ENCODE data around the gene ANKLE2. TPM values are rescaled to one million over a fixed set of nuclear protein-coding genes. Genes with fewer than 3 reads are reported as not detected.
"Not testable (repeated sequence)": the region's sequence is repeated elsewhere in the genome, so short reads cannot be mapped to it uniquely, and the experiment has no call there.

Gene ANKLE2
- polyA plus RNA-seq, 6 donors from 2014 or later: 17.4 to 41.3 (median 27.8) TPM

DNA sequence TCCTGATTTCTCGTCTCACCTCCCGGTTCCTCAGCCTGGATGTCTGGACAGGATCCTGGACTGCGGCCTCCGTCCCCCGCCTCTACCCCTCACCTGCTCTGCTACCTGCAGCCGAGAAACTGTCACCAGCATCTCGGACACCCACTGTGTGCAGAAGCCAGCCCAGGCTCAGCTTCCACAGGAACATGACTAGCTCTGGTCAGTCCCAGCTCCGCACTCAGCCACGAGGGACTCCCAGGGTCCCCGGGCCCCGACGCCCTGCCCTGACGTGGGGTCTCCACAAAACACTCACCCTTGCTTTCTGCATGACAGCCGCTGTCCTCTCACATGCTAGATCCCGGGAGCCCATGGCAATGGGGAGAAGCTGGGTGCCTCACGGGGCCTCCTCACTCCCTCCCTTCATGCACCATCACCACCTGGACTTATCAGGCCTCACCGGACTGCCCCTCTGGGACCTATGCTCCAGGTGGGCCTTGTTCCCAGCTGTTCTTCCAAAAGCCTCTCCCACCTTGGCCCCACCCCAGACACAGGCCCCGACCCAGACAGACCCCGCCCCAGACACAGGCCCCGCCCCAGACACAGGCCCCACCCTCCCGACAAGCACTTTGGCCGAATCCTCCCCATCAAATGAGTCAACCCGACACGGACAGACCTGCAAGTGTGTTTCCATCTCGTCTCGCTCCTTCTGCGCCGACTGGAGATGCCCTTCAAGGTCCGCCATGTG, 26.9 kb upstream of the ANKLE2 start:
- ATAC-seq (ENCODE audit: low read depth in 2 of 2): no peak
- DNase-seq: no peak
- Mint-ChIP-seq H3K4me1 (peaks cover 0 to 20% (median 7%) of the 10 kb centered on the region in 3 donors), H3K36me3 (peaks cover 0 to 24% of the 10 kb centered on the region in 2 donors), H3K4me3 (peak overlapping the region in 1 of 8 donors; percentile 25), H3K9me3 (no peaks in the 10 kb centered on the region), H3K27me3 (no peaks in the 10 kb centered on the region), H3K27ac (peak overlapping the region in 3 of 6 donors; percentile 34 to 74 (median 43))

DNA sequence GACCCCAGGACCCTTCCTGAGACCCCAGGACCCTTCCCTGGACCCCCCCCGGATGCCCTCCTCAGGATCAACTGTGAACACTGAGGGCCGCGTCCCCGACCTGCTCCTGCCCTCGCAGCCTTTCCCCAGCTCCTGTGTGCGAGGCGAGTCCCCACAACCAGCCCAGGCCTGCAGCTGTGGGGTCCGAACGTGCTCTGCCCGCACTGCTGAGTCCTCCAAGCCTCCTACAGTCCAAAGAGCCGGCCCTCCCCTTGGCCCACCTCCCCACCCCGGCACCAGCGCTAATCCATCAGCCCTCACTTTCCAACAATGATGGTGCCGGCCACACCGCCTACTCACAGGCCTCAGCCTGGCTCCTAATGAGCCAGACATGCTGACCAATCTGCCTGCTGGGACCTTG, 26.2 kb upstream of the ANKLE2 start:
- peaks cover 0 to 20% (median 7%) of the 10 kb centered on the region in 3 donors for H3K4me1 Mint-ChIP-seq
- no peak overlapping the region for H3K4me3 Mint-ChIP-seq
- H3K27ac Mint-ChIP-seq: peak overlapping the region in 2 of 6 donors; percentile 7 to 34
- H3K9me3 Mint-ChIP-seq: no peaks in the 10 kb centered on the region
- DNase-seq (no peak), ATAC-seq (ENCODE audit: low read depth in 2 of 2) (no peak)
- peaks cover 0 to 24% of the 10 kb centered on the region in 2 donors for H3K36me3 Mint-ChIP-seq
- no peaks in the 10 kb centered on the region for H3K27me3 Mint-ChIP-seq

DNA sequence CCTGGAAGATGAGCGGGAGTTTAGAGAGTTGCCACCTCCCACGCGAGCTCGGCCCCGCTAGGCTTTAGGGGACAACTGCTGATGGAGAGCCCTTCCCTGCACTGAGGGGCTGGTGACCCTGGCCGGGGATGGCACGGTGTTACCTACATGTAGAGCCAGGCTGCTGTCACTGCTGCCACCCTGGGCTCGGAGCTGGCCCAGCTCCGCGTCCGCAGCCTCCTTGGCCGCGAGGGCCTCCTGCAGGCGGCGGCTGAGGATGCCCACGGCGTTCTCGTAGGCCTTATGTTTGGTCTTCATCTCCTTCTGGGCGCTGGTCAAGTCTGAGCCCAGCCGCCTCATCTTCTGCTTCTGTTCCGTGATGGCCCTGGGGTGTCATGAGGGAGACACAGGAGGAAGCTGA, 24.6 kb upstream of the ANKLE2 start:
- no peak for DNase-seq
- H3K4me1 Mint-ChIP-seq: peaks cover 0 to 16% (median 7%) of the 10 kb centered on the region in 3 donors
- H3K9me3 Mint-ChIP-seq: no peaks in the 10 kb centered on the region
- peaks cover 0 to 24% of the 10 kb centered on the region in 2 donors for H3K36me3 Mint-ChIP-seq
- no peak overlapping the region for H3K27ac Mint-ChIP-seq
- H3K27me3 Mint-ChIP-seq: no peaks in the 10 kb centered on the region
- ATAC-seq (ENCODE audit: low read depth in 2 of 2): no peak
- no peak overlapping the region for H3K4me3 Mint-ChIP-seq

DNA sequence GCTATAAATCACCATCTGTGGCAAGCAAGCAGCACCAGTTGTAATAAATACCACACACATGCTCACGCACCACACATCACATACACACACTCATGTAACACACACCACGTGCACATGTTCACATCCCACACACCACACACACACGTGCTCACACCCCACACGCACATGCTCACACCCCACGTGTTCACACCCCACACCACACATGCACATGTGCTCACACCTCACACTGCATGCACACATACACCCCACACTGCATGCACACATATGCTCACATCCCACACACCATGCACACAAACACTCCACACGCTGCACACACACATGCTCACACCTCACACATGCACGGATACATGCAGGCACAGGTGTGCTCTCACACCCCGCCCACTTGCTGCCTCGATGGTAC, 22.9 kb upstream of the ANKLE2 start:
- H3K27me3 Mint-ChIP-seq: no peaks in the 10 kb centered on the region

DNA sequence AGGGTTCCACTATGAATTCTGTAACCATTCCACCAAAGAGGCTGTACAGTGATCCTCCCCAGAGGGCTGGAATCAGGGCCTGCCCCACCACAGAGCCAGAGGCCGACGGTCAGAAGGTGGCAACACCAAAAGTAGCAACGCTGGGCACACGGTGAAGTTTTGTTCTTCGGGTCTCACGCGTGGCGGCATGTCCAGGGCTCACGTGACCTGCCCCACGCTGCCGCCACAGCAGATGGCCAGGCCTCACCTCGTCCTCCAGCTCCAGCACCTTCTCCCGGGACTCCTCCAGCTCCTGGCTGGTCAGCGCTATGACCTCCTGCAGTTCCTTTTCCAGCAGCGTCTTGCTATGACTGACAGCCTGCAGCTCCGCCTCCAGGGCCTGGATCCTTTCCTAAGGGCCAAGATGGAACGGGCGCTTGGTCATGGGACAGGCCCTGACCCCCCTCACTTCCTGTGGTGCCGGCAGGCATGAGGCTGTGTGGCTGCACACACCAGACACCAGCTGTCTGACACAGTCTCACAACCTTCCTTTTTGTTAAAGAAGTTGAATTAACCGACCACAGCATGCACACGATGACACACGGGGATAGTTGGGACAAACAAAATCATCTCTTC, 22.4 kb upstream of the ANKLE2 start:
- H3K36me3 Mint-ChIP-seq: peaks cover 0 to 37% of the 10 kb centered on the region in 2 donors
- no peaks in the 10 kb centered on the region for H3K27me3 Mint-ChIP-seq
- H3K4me1 Mint-ChIP-seq: peaks cover 2 to 13% (median 9%) of the 10 kb centered on the region in 3 donors
- peak overlapping the region in 3 of 6 donors; percentile 15 to 58 (median 54) for H3K27ac Mint-ChIP-seq
- H3K9me3 Mint-ChIP-seq: no peaks in the 10 kb centered on the region
- ATAC-seq (ENCODE audit: low read depth in 2 of 2) (no peak), DNase-seq (no peak)
- no peak overlapping the region for H3K4me3 Mint-ChIP-seq

More for the DNA sequence above, 22.9 kb upstream of the ANKLE2 start:
- DNase-seq (no peak), ATAC-seq (ENCODE audit: low read depth in 2 of 2) (no peak)
- Mint-ChIP-seq H3K4me3 (no peak overlapping the region), H3K36me3 (peaks cover 0 to 36% of the 10 kb centered on the region in 2 donors), H3K27ac (peak overlapping the region in 2 of 6 donors; percentile 58 to 67), H3K9me3 (no peaks in the 10 kb centered on the region), H3K4me1 (peaks cover 2 to 15% (median 9%) of the 10 kb centered on the region in 3 donors)

DNA sequence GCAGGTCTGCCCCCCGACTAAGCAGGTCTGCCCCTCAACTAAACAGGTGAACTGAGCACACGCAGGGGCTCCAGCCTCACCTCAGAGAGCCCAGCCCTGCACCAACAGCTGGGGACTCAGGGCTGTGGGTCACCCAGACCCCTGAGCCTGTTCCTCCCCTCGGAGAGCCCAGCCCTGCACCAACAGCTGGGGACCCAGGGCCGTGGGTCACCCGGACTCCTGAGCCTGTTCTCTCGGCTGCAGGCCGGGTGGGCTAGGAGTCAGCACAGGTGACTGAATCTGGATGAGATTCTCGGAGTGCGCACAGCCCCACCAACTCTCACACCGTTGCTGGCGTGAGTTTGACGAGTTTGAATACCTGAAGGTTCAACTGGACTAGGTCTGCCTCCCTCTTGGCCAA, 20.3 kb upstream of the ANKLE2 start:
- Mint-ChIP-seq H3K4me1 (peaks cover 0 to 3% (median 2%) of the 10 kb centered on the region in 3 donors), H3K27ac (peak overlapping the region in 1 of 6 donors; percentile 27), H3K4me3 (no peak overlapping the region), H3K36me3 (peaks cover 0 to 28% of the 10 kb centered on the region in 2 donors), H3K9me3 (no peaks in the 10 kb centered on the region), H3K27me3 (no peaks in the 10 kb centered on the region)
- no peak for DNase-seq
- no peak for ATAC-seq (ENCODE audit: low read depth in 2 of 2)

DNA sequence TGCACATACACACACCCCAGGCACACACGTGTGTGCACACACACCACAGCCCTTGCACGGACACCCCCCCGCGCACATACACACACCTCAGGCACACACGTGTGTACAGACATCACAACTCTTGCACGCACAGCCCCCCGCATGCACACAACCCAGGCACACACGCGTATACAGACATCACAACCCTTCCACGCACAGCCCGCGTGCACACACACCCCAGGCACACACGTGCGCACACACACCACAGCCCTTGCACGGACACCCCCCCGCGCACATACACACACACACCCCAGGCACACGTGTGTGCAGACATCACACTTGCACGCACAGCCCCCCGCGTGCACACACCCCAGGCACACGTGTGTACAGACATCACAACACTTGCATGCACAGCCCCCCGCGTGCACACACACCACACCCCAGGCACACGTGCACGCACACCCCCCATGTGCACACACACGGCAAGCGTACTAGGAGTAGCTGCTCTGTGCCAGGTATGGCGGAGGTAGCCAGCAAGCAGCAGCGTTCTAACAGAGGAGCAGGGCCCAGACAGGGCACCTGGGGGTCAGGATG, 18.2 kb upstream of the ANKLE2 start:
- no peaks in the 10 kb centered on the region for H3K9me3 Mint-ChIP-seq
- H3K4me3 Mint-ChIP-seq: no peak overlapping the region
- H3K27ac Mint-ChIP-seq: peak overlapping the region in 4 of 6 donors; percentile 53 to 86 (median 76)
- ATAC-seq (ENCODE audit: low read depth in 2 of 2): no peak
- H3K4me1 Mint-ChIP-seq: peaks cover 3 to 5% (median 5%) of the 10 kb centered on the region in 3 donors
- H3K27me3 Mint-ChIP-seq: no peaks in the 10 kb centered on the region
- H3K36me3 Mint-ChIP-seq: peaks cover 0 to 21% of the 10 kb centered on the region in 2 donors
- no peak for DNase-seq

DNA sequence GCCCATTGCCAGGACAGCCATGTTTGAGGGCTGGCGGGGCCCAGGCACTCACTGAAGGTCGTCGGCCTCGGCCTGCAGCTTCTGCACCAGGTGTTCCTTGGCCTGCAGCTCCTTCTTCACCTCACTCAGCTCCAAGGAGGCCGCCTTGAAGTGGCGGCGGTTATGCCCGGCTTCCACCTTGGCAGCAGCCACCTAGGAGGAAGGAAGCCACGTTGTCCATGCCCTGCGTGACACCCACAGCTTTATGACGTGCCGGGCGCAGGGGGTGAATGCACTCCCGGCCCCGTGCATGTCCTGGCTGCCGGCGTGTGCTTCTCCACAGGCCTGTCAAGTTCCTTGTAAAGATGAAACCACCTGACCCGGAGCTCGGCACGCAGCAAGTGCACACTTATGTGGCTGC, 16.0 kb upstream of the ANKLE2 start:
- H3K36me3 Mint-ChIP-seq: peaks cover 0 to 13% of the 10 kb centered on the region in 2 donors
- no peak for DNase-seq
- ATAC-seq (ENCODE audit: low read depth in 2 of 2): no peak
- no peaks in the 10 kb centered on the region for H3K27me3 Mint-ChIP-seq
- H3K4me1 Mint-ChIP-seq: peaks cover 3 to 25% (median 15%) of the 10 kb centered on the region in 3 donors
- no peak overlapping the region for H3K4me3 Mint-ChIP-seq
- H3K9me3 Mint-ChIP-seq: no peaks in the 10 kb centered on the region
- H3K27ac Mint-ChIP-seq: no peak overlapping the region

DNA sequence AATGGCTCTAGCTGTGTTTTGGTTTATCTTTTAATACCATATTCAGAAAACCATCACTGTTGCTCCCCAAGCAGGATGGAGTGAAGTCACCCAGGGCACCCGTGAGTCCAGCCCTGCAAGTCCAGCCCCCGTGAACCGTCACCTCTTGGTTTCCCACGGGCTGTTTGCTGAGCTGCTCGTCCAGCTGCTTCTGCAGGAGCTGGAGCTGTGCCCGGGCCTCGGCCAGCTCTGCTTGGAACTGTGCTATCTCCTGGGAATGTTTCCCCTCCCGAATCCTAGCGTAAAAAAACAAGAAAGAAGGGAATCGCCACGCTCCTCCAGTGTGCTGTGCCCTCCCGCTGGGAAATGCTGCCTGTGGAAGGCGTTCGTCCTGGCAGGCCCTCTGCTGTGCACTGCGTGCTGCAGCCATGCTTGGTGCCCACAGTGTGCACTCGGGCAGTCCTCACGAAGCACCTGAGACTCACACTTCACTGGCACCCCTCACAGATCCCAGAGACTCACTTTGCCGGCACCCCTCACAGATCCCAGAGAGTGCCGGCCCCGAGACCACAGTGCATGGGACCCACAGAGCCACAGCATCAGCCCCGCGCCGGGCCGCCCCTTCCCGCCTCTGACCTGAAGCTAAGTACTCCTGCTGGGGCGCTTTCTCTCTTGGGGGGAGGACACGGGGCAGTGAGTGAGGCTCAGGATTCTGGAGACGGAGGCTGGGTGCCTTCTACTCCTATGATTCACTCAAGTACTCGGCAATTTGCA, 15.4 kb upstream of the ANKLE2 start:
- DNase-seq (no peak), ATAC-seq (ENCODE audit: low read depth in 2 of 2) (no peak)
- Mint-ChIP-seq H3K27ac (peak overlapping the region in 2 of 6 donors; percentile 32 to 44), H3K27me3 (no peaks in the 10 kb centered on the region), H3K36me3 (peaks cover 0 to 13% of the 10 kb centered on the region in 2 donors), H3K4me3 (no peak overlapping the region), H3K9me3 (no peaks in the 10 kb centered on the region), H3K4me1 (peaks cover 3 to 31% (median 22%) of the 10 kb centered on the region in 3 donors)

DNA sequence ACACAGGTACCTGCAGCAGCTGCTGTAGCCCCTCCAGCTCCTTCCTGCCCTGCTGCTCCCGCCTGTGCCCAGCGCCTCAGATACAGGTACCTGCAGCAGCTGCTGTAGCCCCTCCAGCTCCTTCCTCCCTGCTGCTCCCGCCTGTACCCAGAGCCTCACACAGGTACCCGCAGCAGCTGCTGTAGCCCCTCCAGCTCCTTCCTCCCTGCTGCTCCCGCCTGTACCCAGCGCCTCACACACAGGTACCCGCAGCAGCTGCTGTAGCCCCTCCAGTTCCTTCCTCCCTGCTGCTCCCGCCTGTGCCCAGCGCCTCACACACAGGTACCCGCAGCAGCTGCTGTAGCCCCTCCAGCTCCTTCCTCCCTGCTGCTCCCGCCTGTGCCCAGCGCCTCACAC, 14.6 kb upstream of the ANKLE2 start:
- H3K9me3 Mint-ChIP-seq; ATAC-seq (ENCODE audit: low read depth in 2 of 2); DNase-seq; H3K27me3 Mint-ChIP-seq; H3K27ac Mint-ChIP-seq: not testable (repeated sequence)
- Mint-ChIP-seq H3K4me3 (peak overlapping the region in 2 of 8 donors; percentile 22 to 63), H3K36me3 (peaks cover 0 to 13% of the 10 kb centered on the region in 2 donors), H3K4me1 (peaks cover 9 to 39% (median 29%) of the 10 kb centered on the region in 3 donors)

DNA sequence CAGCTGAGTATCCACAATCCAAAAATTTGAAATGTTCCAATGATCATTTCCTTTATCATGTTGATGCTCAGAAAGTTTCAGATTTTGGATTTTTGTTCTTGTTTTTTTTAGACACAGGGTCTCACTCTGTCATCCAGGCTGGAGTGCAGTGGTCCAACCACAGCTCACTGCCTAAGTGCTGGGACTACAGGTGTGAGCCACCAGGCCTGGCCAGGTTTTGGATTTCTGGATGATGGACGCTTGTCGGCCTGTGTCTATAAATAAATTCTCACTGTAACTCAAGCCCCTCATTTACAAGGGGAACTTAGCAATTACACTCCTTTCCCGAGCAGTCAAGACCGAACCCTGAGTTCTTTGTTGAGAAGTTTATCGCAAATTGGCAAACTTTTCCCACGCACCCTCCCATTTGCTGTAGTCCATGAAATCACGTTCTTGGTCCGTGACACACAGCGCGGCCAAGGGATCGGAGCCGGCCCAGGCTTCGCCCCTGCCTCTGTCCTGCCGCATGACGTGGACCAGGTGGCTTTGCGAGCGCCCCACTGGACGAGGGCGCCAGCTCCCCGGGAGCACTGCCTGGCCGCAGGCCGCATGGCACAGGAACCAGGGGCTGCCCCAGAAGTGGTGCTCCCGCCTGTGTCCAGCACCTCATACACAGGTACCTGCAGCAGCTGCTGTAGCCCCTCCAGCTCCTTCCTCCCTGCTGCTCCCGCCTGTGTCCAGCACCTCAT, 14.0 kb upstream of the ANKLE2 start:
- H3K9me3 Mint-ChIP-seq: no peaks in the 10 kb centered on the region
- H3K27me3 Mint-ChIP-seq: no peaks in the 10 kb centered on the region
- DNase-seq (no peak), ATAC-seq (ENCODE audit: low read depth in 2 of 2) (no peak)
- peak overlapping the region in 3 of 6 donors; percentile 47 to 96 (median 74) for H3K27ac Mint-ChIP-seq
- no peak overlapping the region for H3K4me3 Mint-ChIP-seq
- peaks cover 0 to 12% of the 10 kb centered on the region in 2 donors for H3K36me3 Mint-ChIP-seq
- H3K4me1 Mint-ChIP-seq: peaks cover 12 to 44% (median 33%) of the 10 kb centered on the region in 3 donors

DNA sequence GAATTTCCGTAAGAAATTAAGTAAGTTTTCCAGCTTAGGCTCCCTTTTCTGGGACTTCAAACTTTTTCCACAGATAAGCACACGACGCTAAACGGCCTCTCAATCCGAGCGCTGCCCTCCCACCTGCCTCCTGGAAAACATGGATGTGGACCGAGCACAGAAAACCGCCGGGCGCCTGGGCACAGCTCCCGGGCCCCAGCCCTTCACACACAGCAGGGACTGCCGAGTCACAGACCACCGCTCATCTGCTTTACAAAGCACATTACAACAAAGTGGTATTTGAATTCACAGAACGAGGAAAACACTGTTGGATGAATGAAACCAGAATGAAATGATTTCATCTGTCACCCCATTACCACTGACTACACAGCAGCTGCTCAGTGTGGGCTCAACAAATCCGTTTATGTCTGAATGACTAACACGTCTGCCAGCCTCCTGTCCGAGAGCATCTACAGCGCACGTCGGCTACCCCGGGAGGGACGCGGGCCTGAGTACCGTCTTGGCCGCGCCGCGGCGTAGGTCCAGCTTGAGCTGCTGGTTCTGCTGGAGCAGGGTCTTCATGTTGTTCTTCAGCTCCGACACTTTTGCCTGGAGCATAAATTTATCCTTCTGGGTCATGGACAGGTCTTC, 13.1 kb upstream of the ANKLE2 start:
- Mint-ChIP-seq H3K4me3 (peak overlapping the region in 2 of 8 donors; percentile 9 to 70), H3K27me3 (no peaks in the 10 kb centered on the region), H3K9me3 (no peaks in the 10 kb centered on the region), H3K36me3 (peaks cover 0 to 3% of the 10 kb centered on the region in 2 donors), H3K4me1 (peaks cover 14 to 54% (median 41%) of the 10 kb centered on the region in 3 donors), H3K27ac (peak overlapping the region in 5 of 6 donors; percentile 83 to 96 (median 94))
- ATAC-seq (ENCODE audit: low read depth in 2 of 2): no peak
- no peak for DNase-seq

Measured in naive B cell (primary cell).